MM.1S (cell line): Measurements from ENCODE around the gene TPTE2.

Experiments
- EZH2 ChIP-seq: fragments of 300-600 bp; sonication (generic); optimal IDR thresholded peaks from 2 replicates; pipeline ENCODE3; 2017; ENCODE audit warnings: low read depth, mild to moderate bottlenecking, antibody characterized with exemption, low read length, mixed read lengths
- EZH2phosphoT487 ChIP-seq: fragments of 300-600 bp; sonication (generic); IDR thresholded peaks from 2 replicates; pipeline ENCODE4 v1.6.1; 2018; ENCODE audit warnings: antibody characterized with exemption, low read length
- TF ChIP-seq, protein P1 (sequence below): fragments of 300-600 bp; sonication (generic); IDR thresholded peaks from 2 replicates; pipeline ENCODE4 v1.5.1; 2016; ENCODE audit warnings: antibody characterized with exemption, low read length, mixed read lengths

DNA sequence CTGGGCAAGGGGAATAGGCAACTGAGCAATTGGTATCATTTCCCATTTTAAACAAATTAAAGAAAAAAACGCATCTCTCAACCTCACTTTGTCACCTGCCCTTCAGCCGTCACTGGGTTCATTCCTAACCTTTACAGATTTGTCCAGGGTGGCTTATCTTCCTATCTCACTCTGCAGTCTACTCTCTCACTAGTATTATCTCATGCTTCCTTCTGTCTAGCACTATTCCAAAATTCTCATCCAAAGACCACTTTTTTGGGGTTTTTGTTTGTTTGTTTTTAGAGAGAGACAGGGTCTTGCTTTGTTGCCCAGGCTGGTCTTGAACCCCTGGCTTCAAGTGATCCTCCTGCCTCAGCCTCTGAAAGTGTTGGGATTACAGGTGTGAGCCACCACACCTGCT lies 45.4 kb upstream of the TPTE2 start:
- TF ChIP-seq, protein P1, sequence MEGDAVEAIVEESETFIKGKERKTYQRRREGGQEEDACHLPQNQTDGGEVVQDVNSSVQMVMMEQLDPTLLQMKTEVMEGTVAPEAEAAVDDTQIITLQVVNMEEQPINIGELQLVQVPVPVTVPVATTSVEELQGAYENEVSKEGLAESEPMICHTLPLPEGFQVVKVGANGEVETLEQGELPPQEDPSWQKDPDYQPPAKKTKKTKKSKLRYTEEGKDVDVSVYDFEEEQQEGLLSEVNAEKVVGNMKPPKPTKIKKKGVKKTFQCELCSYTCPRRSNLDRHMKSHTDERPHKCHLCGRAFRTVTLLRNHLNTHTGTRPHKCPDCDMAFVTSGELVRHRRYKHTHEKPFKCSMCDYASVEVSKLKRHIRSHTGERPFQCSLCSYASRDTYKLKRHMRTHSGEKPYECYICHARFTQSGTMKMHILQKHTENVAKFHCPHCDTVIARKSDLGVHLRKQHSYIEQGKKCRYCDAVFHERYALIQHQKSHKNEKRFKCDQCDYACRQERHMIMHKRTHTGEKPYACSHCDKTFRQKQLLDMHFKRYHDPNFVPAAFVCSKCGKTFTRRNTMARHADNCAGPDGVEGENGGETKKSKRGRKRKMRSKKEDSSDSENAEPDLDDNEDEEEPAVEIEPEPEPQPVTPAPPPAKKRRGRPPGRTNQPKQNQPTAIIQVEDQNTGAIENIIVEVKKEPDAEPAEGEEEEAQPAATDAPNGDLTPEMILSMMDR = no peak
- no peak for TF ChIP-seq EZH2phosphoT487
- TF ChIP-seq EZH2 = no peak
